D341Med (cell line): ENCODE measurements around the gene CYSRT1.

Experiments used
- DNase-seq: peaks from one replicate; pipeline ENCODE4 v3.0.0; 2012; ENCODE audit warnings: low spot score

CYSRT1 gene

DNA sequence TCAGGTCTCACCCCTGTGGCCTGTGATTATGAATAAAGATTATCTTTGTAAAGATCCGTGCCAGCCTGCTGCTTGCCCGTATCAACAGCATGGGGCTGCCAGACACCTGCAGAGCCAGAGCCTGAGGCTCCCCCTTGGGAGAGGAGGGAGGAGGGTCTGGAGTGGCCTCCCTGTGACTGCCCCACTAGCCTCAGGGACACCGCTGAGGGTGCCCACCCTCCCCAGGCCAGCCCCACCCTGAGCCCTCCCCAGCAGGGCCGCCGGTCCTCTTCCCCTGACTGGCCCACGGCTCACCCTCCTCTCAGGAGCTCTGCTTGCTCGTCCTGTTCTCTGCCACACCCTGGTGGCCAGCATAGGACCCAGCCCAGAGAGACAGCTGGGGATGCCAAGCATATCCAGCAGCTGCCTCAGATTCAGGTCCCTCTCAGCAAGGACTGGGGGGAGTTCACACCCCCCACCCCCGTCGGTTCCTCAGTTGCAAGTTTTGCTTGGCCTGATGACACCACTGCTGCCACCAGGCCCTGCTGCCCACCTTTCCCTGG is 34.6 kb upstream of the CYSRT1 start:
- DNase-seq, result no peak

DNA sequence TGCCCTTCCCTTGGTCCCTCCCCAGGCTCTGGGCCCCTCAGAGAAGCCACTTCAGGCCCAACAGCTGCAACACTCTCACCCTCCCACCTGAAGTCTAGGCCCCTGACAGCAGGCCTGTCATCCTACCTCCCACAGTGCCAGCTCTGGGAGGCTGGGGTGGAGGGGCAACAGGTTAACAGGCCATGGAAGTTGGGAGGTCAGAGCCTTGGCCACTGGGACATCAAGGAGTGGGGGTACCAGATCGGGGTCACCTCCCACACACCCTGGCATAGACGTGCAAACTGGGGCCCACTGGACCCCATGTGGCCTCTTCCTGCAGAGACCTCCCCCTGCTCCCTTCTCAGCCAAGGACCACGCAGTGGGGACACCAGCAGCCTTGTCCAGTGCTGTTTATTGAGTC is 33.7 kb upstream of the CYSRT1 start:
- DNase-seq, result no peak

DNA sequence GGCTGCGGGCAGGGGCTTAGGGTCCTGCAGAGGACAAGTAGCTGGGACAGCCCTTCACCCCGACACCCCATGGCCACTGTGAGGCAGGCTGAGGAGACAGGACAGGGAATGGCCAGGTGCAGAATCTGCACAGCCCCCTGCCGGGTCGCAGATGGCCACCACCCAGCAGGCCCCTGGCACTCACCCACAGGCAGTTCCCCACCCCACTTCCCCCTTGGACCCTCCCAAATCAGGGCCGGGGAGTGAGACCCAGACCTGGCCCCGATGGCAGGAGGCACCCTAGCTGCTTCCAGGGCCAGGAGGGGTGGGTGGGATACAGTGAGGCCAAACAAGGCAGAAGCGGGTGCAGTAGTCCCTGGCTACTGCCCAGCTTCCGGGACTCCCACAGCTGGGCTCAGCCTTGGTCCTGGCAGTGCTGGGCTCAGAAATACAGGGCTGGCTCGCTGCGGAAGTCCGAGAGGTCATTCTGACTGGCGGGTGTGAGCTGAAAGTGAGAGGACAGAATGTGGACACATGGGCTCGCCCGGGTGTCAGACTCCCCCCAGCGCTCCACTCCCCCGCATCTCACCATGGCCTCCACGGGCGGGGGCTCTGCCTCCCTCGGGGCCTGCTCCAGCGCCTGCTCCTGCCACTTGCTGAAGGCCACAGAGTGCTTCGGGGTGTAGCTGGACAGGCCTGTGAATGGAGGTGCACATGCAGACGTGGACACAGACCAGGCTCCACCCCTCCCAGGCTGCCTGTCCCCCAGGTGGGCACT is 33.1 kb upstream of the CYSRT1 start:
- DNase-seq, result no peak

DNA sequence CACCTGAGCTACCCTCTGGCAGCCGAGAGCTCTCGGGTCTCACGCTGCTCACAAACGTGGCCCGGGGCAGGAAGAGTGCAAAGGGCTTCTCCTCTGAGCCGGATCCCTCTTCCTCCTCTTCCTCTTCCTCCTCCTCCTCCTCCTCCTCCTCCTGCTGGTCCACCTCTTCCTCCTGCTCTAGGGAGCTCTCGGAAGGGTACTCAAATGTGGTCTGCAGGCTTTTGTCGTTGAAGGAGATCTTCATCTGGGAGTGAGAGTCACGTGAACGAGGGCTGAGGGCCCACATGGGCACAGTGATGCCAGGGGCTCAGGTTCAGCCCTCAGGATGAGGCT is 32.6 kb upstream of the CYSRT1 start:
- DNase-seq, result no peak

DNA sequence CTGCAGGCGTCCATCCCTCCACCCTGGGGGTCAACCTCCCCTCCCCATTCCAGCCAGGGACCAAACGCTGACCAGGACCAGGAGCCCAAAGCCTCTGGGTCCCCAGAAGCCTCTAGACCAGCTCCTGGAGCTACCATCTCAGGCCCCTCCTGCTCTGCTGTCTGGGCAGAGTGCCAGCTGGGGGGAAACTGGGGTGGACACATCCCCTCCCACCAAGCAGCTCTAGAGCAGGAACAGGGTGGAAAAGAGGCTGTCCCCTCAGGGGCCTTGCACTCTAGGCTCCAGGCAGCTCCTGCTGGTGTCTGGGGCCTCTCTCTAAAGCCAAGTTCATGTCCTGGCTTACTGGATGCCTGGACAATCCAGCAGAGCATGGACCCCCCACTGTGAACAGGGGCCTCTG is 32.1 kb upstream of the CYSRT1 start:
- no peak for DNase-seq

DNA sequence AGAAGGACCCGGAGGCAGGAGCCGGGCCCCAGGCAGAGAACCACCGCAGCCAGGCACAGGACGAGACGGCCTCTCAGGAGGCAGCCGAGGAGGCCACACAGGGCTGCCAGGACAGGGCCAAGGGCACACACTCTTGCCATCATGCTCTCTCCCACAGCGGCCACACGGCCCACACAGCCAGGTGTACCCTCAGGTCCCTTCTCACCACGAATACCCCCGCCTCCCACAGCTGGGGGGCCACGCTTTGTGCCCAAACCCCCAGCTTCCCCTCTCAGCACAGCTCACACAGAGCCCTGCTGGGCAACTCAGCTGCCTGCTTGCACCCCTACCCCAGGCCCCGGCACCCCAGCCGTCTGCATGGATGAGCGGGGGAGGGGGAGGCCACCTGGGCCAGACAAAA is 31.2 kb upstream of the CYSRT1 start:
- DNase-seq, result no peak

DNA sequence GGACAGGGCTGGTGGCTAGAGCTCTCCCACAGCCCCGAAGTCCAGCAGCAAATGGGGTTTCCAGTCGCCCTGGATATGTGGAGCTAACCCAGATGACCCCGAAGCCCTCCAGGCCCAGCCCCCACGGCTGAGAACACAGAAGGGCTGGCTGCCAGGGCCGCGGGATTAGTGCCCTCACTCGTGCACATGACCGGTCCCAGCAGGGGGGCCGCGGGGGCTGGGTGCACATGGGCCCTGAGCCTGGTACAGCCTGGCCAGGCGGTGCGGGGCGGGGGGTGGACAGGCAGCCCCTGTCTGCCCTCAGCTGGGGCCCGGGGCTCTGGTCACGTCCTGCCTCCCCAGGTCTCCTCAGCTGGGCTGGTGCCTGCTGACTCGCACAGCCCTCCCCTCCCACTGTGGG is 30.6 kb upstream of the CYSRT1 start:
- peak; percentile 73 for DNase-seq

DNA sequence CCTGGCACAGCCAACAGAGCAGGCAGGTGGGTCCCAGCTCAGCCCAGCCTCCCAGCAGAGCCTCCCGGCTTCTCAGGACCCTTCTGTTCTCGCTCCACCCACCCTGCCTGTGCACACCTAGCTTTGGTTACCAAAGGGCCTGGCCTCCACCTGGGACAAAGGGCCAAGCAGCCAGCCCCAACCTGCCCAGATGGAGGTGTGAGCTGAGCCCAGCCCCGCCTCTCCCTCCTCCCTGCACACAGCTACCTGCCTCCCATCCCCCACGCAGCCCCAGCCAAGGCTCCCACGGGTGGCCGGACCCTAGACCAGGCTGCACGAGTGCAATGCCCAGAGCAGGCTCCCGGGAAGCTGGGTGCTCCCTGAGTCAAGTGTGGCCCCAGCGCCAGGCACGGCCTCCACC is 30.1 kb upstream of the CYSRT1 start:
- no peak for DNase-seq

DNA sequence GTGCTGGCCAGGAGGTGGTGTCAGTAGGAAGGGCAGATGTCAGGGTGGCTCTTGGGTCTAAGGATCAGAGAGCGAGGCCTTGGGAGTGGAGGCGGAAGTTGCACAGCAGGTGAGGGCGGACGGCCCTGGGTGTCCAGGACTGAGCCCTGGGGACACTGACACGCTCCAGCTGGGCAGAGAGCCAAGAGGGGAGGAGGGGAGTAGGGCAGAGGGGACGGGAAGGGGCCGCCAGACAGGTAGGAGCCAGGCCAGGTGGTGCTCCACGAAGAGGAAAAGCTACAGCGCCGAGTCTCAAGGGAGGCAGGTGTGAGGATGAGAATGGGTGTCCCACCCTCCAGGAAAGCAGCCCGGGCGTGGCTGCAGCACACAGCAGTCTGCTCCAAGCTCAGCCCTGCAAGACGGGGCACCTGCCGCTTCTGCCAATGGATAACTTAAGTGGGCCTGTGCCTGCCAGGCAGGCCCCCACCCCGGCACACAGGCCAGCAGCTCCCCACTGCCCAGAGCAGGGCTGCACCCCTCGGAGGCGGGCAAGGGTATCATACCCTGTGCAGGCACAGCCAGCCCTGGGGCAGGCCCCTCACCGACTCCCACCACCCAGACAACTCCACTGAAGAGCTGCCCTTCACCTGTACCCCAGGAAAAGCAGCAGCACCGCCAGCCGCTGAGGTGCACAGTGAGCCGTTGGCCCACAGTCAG is 29.3 kb upstream of the CYSRT1 start:
- DNase-seq, result peak; percentile 70

DNA sequence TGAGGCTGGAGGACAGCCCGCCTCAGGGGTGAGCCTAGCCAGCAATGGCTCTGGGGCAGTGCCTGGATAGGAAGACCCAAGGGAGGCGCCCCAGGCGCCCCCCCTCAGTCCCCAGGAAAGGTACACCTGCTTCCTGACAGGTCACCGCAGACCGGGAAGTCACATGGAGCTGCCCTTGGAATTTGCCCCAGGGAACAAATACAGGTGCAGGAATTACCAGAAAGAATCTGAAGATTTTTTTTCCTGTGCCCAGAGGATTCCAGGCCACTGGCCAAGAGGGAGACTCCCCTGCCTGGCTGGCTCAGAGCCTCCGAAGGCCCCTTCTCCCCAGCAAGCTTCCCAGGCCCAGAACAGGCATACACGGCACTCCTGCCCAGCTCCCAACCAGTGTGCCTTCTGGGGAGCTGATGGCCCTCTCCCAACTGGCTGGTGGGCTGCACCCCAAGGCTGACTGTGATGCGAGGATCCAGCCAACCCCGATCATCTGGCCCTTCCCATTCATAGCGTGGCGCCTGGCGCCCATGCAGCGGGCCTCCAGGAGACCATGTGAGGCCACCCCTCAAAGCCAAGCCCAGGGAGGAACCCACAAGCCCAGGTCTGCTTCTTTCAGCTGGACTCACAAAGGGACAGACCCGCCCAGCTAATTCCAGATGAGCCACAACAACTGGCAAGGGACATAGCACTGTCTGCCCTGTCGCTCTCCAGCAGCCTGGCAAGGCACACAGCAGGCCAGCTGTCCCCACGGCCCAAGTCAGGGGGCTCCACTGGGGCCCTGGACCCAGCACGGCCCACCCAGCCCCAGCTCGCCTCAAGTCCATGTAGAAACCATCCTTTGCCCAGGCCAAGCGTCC is 26.7 kb upstream of the CYSRT1 start:
- DNase-seq, result no peak

DNA sequence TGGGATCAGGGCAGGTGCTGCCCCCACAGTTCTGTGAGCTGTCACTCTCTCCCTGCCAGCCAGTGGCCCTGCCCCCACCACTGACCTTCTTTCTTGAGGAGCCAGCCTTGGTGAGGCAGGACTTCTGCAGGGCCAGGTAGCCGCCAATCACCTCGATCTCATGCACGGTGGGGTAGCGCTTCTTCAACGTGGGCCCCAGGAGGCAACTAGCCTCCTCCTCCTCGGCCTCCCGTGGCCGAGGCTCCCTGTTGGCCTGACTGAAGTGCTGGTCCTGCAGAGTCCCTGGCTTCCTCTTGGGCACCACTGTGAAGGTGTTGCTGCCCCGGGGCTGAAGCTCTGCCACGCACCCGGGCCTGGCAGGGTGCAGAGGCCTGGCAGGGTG is 26.1 kb upstream of the CYSRT1 start:
- no peak for DNase-seq

DNA sequence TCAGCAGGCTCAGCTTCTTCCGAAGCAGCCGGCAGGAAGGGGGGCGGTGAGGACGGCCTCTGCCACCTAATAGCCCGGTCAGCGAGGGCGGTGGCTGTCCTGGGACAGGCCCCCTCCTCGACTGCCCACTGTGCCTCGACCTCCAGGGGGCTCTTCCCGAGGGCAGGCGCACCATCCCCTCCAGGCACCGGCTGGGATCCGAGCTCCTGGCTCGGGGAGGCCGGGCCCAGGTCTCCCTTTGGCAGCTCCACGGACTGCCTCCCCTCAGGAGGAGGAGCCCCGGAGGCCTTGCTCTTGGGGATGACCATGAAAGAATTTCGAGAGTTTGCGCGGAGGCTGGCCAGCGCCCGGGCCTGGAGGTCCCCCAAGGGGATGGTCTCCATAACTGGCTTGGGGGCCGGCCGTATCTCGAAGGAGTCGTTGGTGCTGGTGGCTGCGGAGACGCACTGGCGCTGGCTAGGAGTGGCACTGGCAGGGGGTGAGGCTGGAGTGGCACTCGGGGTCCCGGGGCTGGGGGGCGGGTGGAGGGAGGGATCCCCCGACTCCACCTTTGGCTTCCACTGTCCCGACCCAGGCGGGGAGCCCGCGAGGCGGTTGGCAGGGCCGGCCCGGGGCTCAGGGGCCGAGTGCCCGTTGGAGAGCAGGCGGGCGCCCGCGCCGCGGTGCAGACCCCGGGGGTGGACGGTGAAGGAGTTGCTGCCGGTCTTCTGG is 25.4 kb upstream of the CYSRT1 start:
- no peak for DNase-seq

DNA sequence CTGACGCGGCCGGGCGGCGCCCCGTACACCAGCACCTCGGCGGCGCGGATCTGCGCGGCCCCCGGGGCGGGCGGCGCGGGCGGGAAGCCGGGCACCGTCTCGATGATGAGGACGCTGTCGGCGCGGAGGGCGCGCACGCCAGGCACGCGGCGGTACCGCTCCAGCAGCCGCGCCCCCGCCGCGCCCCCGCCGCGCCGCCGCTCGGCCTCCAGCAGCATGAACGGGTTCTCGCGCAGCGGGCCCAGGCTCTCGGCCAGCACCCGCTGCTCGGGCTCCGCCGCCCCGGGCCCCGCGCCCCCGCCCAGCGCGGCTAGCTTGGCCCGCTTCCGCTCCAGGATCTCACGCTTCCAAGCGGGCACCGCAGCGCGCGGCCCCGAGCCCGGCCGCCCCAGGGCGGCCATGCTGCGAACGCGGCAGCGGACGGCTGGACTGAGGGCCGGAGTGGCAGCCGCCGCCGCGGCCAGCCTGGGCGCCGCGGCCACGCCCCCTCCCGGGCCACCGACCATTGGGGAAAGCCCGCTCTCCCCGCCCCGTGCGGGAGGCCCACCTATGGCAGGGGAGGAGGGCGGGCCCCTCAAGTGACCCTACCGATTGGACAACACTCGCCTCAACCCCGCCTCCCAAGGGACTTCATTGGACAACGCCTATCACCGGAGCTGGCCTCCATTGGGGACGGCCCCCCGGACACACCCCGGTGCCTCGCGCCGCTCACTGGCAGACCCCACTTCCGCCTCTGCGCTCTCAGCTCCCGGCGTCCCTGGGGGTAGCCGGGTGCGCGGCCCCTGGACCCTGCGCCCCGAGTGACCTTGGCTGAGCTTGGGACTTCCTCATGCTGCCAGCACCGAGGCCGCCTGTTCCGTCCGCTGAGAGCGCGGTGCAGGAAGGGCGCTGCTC is 24.4 kb upstream of the CYSRT1 start, which contains the start of gene TPRN:
Gene TPRN, minus strand, starts transcription at position 431 of the 894 bp plus-strand sequence. Its CDS starts 30 bp downstream, at position 401.
- peak; percentile 99 for DNase-seq

DNA sequence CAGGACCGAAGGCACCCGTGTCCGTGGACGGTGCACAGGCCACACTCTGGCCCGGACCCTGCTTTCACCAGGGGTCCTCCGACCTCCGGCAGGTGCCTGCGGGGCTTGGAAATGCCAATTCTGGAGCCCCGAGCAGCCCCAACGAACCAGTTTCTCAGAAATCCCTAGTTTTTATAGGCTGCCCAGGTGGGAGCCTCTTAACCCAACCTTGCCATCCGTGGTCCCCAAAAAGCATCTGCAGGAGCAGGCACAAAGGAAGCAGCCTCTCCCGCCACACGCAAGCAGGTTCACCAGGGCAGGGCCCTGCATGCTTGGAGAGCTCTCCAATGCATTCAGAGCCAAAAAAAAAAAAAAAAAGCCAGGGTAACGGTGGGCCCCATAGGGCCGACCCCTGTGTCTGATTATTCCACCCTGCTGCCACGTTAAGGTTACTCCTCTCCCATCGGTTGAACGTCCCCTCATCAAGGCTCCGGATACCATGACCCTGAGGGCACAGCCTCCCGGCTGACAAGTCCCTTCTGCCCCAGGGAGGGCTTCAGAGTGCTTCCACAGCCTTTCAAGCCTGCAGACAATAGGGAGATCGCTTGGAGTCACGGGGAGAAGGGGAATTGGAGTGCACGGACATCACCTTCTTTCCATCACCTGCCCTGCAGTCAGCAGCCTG is 23.6 kb upstream of the CYSRT1 start:
- DNase-seq, result no peak

DNA sequence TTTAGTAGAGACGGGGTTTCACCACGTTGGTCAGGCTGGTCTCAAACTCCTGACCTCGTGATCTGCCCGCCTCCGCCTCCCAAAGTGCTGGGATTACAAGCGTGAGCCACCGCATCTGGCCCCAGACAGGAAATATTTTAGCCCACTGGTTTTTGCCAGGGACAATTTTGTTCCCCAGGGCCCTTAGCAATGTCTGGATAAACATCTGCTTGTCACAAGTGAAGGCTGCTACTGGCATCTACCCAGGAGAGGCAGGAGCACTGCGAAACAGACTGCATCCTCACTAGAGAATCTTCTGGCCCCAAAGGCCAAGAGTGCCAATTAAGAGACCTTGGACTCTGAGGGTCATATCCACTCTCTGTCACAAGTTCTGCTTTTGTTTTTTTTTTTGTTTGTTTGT is 22.0 kb upstream of the CYSRT1 start:
- DNase-seq, result no peak

DNA sequence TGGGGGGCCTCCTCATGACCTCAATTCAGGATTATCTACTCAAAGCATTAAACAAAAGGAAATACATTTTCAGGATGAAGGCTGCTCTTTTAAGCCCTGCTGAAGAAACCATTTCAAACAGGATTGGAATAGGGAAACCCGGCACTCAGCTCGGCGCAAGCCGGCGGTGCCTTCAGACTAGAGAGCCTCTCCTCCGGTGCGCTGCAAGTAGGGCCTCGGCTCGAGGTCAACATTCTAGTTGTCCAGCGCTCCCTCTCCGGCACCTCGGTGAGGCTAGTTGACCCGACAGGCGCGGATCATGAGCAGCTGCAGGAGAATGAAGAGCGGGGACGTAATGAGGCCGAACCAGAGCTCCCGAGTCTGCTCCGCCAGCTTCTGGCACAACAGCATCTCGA is 20.2 kb upstream of the CYSRT1 start:
- DNase-seq, result no peak

DNA sequence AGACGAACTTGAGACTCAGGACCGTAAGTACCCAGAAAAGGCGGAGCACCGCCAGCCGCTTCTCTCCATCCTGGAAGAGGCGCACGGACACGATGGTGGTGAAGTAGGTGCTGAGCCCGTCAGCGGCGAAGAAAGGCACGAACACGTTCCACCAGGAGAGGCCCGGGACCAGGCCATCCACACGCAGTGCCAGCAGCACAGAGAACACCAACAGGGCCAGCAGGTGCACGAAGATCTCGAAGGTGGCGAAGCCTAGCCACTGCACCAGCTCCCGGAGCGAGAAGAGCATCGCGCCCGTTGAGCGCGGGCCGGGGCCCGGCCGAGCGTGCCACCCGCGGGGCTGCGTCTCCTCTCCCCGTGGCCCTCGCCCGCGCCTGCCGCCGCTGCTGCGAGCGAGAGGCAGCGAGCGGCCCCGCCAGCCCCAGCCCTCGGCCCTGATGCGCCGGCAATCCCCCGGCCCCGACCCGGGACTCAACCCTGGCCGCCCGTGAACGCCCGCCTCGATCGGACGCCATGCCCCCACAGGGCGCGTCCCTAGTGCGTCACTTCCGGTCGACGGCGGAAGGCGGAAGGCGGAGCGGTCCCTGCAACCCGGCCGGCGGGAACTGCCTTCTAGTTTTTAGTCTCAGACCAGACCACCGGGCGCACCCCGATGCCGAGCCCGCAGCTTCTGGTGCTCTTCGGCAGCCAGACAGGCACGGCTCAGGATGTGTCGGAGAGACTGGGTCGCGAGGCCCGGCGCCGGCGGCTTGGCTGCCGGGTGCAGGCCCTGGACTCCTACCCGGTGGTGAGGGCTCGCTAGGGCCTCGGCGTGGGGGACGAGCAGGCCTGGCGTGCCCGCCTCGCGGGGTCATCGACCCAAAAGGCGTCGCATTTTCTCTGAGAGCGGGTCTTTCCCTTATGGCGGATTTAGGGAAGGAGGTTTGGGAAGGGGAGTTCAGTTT is 19.6 kb upstream of the CYSRT1 start, which contains the start of the genes NDOR1 and TMEM203:
Gene NDOR1, plus strand, starts transcription at position 575 of the 944 bp plus-strand sequence. Its CDS starts 78 bp downstream, at position 653.
Gene TMEM203, minus strand, starts transcription at position 523 of the 944 bp plus-strand sequence. Its CDS starts 234 bp downstream, at position 289.
- peak; percentile 96 for DNase-seq

DNA sequence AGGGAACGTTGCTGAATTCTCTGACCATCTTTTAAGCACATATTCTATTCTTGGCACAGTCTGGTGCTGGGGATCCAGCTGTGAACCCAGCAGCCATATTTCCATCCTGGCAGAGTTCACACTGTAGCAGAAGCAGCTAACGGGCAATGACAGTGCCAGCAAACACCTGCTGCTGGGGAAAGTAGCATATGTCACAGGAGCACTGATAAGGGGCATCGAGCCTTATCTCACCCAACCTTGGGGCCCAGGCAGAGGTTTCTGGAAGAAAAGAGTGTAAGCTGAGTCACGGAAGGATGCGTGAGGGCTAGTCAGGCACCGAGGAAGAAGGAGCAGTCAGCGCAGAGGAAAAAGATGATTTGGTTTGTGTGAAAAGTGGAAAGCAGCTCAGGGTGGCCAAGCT is 18.4 kb upstream of the CYSRT1 start:
- no peak for DNase-seq

DNA sequence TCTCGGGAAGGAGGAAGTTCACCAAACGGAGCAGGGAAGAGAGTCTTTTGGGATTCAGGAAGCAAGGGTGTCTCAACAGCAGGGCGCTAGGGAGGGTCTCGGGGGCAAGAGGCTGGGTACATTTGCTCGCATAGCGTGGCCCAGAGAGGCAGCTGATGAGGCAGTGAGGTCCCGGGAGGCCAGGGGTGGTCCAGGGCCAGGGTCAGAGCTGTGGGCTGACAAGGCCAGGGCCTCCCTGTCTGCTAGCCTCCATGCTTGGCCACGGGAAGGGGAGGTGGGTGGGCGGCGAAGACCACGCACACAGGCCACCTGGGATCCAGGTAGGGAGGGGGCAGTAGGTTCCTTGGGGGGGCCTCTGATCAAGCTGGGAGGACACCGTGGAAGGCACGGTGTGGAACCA is 13.4 kb upstream of the CYSRT1 start:
- no peak for DNase-seq
